NCI-H2227 (cell line): Measurements from ENCODE around the gene GAS2.

Experiments used
- DNase-seq: peaks from one replicate; lab custom pipeline; 2025; ENCODE audit not compliant: unreplicated experiment; lab: John Stamatoyannopoulos, UW

The GAS2 gene

GRCh38 chr11:22671751-22672150 lies 5.3 kb downstream of the GAS2 start:
- DNase-seq, result no peak

GRCh38 chr11:22674470-22675439 lies 8.3 kb downstream of the GAS2 start:
- no peak for DNase-seq

DNA sequence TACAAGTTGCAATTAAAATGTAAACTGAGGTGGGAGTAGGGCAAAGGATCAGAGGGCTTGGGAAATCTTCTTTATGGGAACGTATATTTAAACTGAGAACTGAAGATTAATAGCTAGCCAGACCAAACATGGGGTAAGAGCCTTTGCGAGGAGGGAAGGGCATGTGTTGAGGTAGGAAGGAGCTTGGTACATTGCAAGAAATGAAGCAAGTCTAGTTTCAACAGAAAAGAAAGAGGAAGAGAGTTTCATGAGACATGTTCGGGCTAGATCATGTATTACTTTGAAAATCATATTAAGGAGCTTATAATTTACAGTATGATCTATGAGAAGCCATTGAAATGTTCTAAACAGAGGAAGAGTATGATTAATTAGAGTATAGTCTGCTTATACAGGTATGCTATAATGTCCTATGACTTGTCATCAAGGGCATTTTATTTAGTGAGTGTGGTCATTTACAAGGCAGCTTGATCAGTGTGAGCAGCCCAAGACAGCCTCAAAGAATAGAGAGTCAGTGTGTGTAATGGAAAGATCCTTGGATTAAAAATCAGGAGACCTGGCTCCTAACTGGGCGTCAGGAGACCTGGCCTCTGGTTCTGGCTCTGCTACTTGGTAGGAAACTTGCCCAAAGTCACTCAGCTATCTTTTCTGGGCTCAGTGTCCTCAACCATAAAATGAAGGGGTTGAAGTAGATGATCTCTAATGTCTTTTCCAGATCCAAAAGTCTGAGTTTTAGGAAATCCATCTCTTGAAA lies 10.9 kb downstream of the GAS2 start:
- no peak for DNase-seq

DNA sequence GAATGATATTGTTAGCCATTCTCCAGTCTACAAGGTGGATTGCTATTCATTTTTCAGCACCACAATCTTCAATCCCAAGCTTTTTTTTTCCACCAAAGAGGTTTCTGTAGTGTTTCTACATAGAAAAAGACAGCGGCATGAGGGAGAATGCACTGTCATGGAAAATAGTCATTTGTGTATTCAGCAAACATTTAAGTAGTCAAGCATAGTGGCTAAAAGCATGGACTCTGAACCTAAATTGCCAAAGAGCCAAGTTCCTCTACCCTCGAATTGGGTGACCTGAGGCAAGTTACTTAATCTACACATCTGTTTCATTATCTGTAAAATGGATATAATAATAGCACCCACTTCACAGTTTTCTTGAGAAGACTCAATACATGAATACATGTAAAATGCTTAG lies 14.2 kb downstream of the GAS2 start:
- no peak for DNase-seq

DNA sequence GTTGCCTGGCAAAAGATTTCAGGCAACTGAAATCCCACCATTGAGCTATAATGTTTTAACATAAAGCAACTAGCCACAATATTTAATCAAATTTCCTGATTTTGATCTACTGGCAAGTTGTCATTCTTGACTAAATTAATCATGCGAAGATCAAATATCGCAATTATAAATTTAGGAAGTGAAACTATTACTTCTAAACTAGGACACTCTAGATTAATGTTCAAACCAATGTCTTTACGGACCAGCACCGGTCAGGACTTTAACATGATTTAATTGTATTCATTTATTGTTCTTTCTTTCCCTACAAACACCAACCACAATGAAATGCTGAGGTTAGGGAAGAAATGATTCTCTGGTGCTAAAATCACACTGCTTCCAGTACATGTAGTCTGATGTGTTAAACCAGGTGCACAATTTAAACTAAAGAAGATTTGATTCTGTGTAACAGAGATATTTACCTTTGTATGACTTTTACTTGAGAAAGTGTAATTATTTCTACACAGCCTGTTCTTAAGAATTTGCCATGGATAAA lies 14.9 kb downstream of the GAS2 start:
- DNase-seq, result no peak

- no peak for DNase-seq
Observed at GRCh38 chr11:22684082-22684481, 17.7 kb downstream of the GAS2 start.

GRCh38 chr11:22685111-22685510 lies 18.7 kb downstream of the GAS2 start:
- no peak for DNase-seq

DNA sequence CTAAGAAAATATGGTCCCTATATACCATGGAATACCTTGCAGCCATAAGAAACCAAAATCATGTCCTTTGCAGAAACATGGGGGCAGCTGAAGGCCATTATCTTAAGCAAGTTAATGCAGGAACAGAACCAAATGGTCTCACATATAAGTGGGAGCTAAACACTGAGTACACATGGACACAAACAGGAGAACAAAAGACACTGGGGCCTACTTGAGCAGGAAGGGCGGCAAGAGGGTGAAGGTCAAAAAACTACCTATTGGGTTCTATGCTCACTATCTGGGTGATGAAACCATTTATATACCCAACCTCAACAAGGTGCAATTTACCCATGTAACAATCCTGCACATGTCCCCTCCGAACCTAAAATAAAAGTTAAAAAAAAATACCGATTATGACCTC lies 22.5 kb downstream of the GAS2 start:
- DNase-seq, result peak; percentile 62

- peak; percentile 48 for DNase-seq
Observed at GRCh38 chr11:22690257-22690656, 23.8 kb downstream of the GAS2 start.

DNA sequence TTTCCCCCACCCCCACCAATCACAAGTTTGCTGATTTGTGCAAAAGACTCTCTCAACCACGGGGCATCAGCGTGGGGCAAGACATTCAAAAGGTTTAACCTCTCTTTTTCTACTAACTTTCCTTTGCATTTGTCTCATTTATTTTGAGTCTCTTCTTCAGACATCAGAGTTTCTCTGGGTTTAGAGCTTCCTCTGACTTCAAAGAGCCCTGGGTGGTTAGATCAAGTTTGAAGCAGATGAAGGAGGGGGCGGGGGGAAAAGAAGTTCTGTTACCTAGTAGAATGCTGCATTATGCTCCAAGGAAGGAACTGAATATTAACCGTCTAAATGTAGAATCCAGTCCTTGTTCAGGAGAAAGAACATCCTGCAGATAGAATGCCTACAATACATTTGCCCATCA lies 24.5 kb downstream of the GAS2 start:
- DNase-seq, result no peak

DNA sequence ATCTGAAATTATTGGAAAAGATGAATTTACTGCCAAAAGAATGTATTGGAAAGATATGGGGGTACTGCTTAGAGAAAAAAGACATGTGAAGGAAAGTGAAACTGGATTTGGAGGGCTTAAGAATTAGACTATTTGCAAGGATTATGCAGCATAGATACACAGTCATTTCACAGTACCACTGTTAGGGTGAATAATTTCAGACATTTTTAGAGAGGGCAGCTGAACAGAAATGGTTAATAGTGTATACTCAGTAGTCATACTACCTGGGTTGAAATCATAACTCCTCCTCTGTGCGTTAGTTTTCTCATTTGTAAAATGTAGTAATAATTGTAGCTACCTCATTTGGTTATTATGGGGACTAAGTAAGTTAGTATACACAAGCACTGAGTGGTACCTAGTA lies 33.0 kb downstream of the GAS2 start:
- DNase-seq, result no peak

- DNase-seq, result no peak
Observed at GRCh38 chr11:22702031-22702430, 35.6 kb downstream of the GAS2 start.

GRCh38 chr11:22703040-22703439 lies 36.6 kb downstream of the GAS2 start:
- peak; percentile 64 for DNase-seq

DNA sequence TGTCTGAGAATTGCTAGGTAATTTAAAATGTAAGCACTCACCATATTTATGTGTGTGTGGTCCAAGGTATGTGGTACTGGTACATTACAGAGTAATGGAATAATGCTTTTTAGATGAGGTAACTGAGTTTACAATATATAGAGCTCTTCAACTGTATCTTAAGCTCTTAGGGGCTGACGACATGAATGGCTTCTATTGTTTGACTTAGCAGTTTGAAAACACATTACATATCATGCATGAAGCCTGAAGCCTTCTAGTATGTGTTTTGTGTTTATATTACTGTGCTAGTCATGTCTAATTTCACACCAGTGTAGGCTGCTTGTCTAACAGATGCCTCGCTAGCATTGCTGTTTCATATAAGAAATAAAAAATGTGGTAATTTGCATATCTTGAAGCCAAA lies 37.2 kb downstream of the GAS2 start:
- DNase-seq, result peak; percentile 9

DNA sequence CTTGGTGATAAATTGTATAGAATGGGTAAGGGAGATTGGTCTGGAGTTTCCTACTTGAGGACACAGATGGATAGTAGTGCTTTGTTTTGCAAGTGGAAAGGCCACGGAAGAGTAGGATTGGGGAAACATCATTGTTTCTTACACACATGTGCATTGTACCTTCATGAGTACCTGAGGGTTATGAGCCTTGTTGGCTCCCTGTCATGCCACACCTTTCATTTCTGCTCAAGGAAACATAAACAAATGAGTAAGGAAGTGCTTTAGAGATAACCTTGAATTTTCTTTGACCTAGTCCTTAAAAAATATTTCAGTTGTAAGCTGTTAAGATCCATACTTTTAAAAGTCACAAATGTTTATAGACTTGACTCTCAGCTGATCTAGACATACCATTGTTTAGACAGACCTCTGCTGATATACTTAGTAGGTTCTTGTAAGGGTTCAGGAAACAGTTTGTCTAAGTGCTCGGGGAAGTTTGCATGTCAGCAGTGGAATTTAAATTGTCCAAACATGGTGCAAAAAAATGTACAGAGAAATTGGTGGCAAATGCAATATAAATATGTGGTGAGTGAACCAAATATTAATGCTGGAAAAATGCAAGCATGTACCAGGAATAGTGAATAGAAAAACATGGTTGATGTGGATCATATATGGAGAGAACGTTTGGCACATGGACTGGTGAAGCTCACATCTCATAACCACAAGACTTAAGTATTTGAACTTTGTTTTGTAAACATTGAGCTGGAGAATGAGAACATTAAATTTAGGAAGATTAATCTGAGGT lies 40.9 kb downstream of the GAS2 start:
- DNase-seq, result no peak

GRCh38 chr11:22711071-22711770 lies 44.8 kb downstream of the GAS2 start:
- DNase-seq, result no peak

GRCh38 chr11:22711880-22712279 lies 45.5 kb downstream of the GAS2 start:
- DNase-seq, result no peak

- DNase-seq, result no peak
Observed at GRCh38 chr11:22713336-22713735, 46.9 kb downstream of the GAS2 start.

GRCh38 chr11:22715971-22716370 lies 49.6 kb downstream of the GAS2 start:
- DNase-seq, result no peak

DNA sequence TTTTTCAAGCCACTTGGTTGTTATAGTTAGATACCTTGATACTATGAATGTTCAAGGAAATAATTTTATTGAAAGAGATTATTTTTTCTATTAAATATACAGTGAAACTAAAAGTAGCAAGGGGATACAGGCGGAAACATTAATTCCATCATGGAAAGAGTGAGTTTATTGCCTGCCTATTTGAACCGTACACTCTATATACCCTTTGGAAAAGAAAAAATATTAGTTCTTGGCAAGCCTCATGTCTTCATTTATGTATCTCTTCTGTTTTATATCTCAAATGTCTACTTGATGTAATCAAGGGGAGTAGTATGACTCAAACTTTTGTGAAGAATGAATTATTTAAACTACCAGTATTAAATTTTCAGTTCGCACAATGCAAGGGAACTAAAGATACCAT lies 54.0 kb downstream of the GAS2 start:
- no peak for DNase-seq

GRCh38 chr11:22723274-22723673 lies 56.9 kb downstream of the GAS2 start:
- no peak for DNase-seq
